ENCODE measurements around the gene CACFD1.

DNA sequence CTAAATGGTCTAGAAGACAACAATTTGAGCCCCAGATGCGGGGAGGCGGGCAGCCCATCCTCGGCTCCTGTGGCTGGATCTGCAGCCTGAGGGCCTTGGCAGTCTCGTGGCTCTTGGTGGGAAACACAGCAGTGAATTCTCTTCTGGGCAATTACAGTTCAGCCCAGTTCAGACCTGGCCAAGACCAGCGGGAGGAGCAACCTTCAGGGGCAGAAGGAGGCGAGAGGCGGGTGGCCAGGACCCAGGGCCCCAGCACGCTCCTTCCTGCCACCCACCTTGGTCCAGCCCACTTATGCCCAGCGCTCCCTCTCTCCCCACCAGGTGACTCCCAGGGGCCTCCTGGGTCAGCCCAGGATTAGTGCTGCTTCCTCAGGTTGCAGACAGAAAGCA is 57.2 kb downstream of the CACFD1 start:
- TF ChIP-seq GATA2 (IDR thresholded peaks at IDR 0.05; ENCODE audit: low read depth, low read length): no peak
- TF ChIP-seq GATA3 (IDR thresholded peaks at IDR 0.05; ENCODE audit: low read depth, low read length): no peak

All from SH-SY5Y (cell line).